Esophagus muscularis mucosa (tissue), 4 donors: ENCODE results near the gene CEP57L1.

Experiments used
- CTCF ChIP-seq, 3 experiments: fragments of 200-600 bp in 2 of 3; fragments of 450-650 bp in 1 of 3; sonication (generic) in 2 of 3; IDR thresholded peaks; one replicate each; pipeline ENCODE4 v1.5.1; 2017 to 2019; ENCODE audit warnings: antibody characterized with exemption in 3 of 3, mild to moderate bottlenecking in 2 of 3, moderate library complexity in 1 of 3
- EP300 ChIP-seq: sonication (generic); formaldehyde crosslinking; IDR thresholded peaks from one replicate; pipeline ENCODE4 v1.6.1; 2017; ENCODE audit warnings: antibody characterized with exemption
- POLR2A ChIP-seq: fragments of 450-650 bp; IDR thresholded peaks from one replicate; pipeline ENCODE4 v1.6.1; 2017; ENCODE audit warnings: antibody characterized with exemption, moderate library complexity, mild to moderate bottlenecking, low read depth

DNA sequence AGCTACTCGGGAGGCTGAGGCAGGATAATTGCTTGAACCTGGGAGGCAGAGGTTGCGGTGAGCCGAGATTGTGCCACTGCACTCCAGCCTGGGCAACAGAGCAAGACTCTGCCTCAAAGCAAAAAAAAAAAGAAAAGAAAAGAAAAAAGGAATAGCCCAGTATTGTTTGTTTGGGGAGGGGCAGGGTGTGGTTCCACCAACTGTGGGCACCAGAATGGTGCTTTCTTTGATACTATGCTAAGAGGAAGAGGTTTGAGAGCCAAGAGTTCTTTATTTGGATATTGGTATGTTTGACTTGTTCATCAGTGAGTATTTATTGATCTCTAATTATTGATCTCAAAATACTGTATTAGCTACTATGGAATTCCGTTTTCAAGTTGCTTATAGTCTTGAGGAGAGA is 72.3 kb downstream of the CEP57L1 start:
- TF ChIP-seq EP300 (no peak), CTCF (IDR thresholded peaks at IDR 0.05) (no peak), POLR2A (no peak)
